Measurements from ENCODE around the gene HMG20A.

The HMG20A gene

GRCh38 chr15:77519540-77519939 is 98.9 kb downstream of the HMG20A start:
- no peak for DNase-seq (ENCODE audit: low spot score)

- DNase-seq (ENCODE audit: low spot score) = no peak
Observed at GRCh38 chr15:77521206-77521605, 100.5 kb downstream of the HMG20A start.

GRCh38 chr15:77525400-77525811 is 104.7 kb downstream of the HMG20A start:
- no peak for DNase-seq (ENCODE audit: low spot score)

GRCh38 chr15:77525907-77526594 is 105.4 kb downstream of the HMG20A start:
- no peak for DNase-seq (ENCODE audit: low spot score)

GRCh38 chr15:77526595-77527163 is 106.0 kb downstream of the HMG20A start:
- DNase-seq (ENCODE audit: low spot score) = no peak

- DNase-seq (ENCODE audit: low spot score) = no peak
Observed at GRCh38 chr15:77527164-77527778, 106.6 kb downstream of the HMG20A start.

GRCh38 chr15:77527831-77528231 is 107.1 kb downstream of the HMG20A start:
- DNase-seq (ENCODE audit: low spot score) = no peak

- DNase-seq (ENCODE audit: low spot score) = no peak
Observed at GRCh38 chr15:77528290-77528967, 107.7 kb downstream of the HMG20A start.

GRCh38 chr15:77528968-77529319 is 108.3 kb downstream of the HMG20A start:
- no peak for DNase-seq (ENCODE audit: low spot score)

- no peak for DNase-seq (ENCODE audit: low spot score)
Observed at GRCh38 chr15:77529394-77530159, 108.9 kb downstream of the HMG20A start.

GRCh38 chr15:77530576-77530975 is 109.9 kb downstream of the HMG20A start:
- no peak for DNase-seq (ENCODE audit: low spot score)

GRCh38 chr15:77531191-77532000 is 110.7 kb downstream of the HMG20A start:
- DNase-seq (ENCODE audit: low spot score) = no peak

- no peak for DNase-seq (ENCODE audit: low spot score)
Observed at GRCh38 chr15:77532067-77532710, 111.5 kb downstream of the HMG20A start.

- no peak for DNase-seq (ENCODE audit: low spot score)
Observed at GRCh38 chr15:77532846-77533245, 112.2 kb downstream of the HMG20A start.

GRCh38 chr15:77533578-77534430 is 113.1 kb downstream of the HMG20A start:
- DNase-seq (ENCODE audit: low spot score) = no peak

All from RKO (cell line).